T47D (cell line): Measurements from ENCODE around the gene CD2BP2.
"Not testable (repeated sequence)": the region's sequence is repeated elsewhere in the genome, so short reads cannot be mapped to it uniquely, and the experiment has no call there.

ENCODE experiments used
- DNase-seq, 2 experiments: peaks; one replicate each; pipeline versions ENCODE4 v3.0.0 to v3.0.0-alpha.2; 2011 to 2012; ENCODE audit warnings: low read depth in 1 of 2, low spot score in 1 of 2
- JUND ChIP-seq: IDR thresholded peaks from 2 replicates; pipeline ENCODE4 v1.6.1; 2012; ENCODE audit warnings: low read depth
- in situ Hi-C: cut with HindIII; loops from 2 replicates; pipeline ENCODE4 v1.10.0; 2016; ENCODE audit warnings: low sequenced_read_pairs, low pct_unique_long_range_greater_than_20kb

CD2BP2 gene

GRCh38 chr16:30352488-30353401 lies 2.4 kb downstream of the CD2BP2 start:
- no peak for TF ChIP-seq JUND
- in situ Hi-C loops: no loop called here
- no peak for DNase-seq

- TF ChIP-seq JUND: no peak
- in situ Hi-C loops: no loop called here
- no peak for DNase-seq
These were observed 3.3 kb downstream of the CD2BP2 start for GRCh38 chr16:30351586-30352419.

DNA sequence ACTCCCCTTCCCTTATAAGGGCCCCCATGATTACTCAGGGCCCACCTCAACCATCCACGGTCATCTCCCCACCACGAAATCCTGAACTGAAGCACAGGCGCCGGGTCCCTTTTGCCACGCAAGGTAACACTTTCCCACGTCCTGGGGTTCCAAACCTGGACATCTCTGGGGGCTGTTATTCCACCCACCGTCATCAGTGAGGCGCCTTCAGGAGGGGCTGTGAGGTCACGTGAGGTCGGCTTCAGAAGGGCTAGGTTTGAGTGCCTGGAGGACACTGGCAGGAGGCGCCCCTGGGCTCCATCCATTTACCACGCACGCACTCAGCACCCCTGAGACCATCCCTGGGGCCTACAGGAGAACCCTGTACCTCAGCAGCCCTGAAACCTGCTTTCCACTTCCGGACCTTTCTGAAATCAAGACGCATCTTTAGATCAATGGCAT lies 4.1 kb downstream of the CD2BP2 start:
- TF ChIP-seq JUND: no peak
- in situ Hi-C loops: no loop called here
- DNase-seq: no peak

GRCh38 chr16:30350134-30350871 lies 4.8 kb downstream of the CD2BP2 start:
- no peak for TF ChIP-seq JUND
- in situ Hi-C loops: no loop called here
- DNase-seq: no peak

GRCh38 chr16:30349675-30350074 lies 5.4 kb downstream of the CD2BP2 start:
- DNase-seq: no peak
- in situ Hi-C loops: no loop called here
- no peak for TF ChIP-seq JUND

DNA sequence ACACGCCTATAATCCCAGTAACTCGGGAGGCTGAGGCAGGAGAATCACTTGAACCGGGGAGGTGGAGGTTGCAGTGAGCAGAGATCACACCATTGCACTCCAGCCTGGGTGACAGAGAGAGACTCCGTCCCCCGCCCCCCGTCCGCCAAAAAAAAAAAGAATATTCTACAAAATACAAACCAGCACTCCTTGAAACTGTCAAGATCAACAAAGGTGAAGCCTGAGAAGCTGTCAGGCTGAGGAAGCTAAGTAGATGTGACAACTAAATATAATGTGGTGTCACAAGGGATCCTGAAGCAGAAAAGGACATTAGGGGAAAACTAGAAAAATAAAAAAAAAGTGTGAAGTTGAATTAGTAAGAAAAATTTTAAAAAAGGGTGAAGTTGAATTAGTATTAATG lies 6.2 kb downstream of the CD2BP2 start:
- no peak for DNase-seq
- in situ Hi-C loops: no loop called here
- TF ChIP-seq JUND: no peak

DNA sequence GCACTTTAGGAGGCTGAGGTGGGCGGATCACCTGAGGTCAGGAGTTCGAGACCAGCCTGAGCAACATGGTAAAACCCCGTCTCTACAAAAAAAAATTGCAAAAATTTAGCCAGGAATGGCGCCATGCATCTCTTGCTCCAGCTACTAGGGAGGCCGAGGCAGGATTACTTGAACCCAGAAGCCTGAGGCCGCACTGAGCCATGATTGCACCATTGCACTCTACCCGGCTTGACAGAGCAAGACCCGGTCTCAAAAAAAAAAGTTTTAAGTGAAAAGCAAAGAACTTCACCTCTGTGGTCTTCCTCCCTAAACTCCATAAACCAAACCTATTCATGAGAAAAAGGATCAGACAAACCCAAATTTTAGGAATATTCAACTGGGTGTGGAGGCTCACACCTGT lies 7.0 kb downstream of the CD2BP2 start:
- no peak for TF ChIP-seq JUND
- in situ Hi-C loops: no loop called here
- DNase-seq: no peak

DNA sequence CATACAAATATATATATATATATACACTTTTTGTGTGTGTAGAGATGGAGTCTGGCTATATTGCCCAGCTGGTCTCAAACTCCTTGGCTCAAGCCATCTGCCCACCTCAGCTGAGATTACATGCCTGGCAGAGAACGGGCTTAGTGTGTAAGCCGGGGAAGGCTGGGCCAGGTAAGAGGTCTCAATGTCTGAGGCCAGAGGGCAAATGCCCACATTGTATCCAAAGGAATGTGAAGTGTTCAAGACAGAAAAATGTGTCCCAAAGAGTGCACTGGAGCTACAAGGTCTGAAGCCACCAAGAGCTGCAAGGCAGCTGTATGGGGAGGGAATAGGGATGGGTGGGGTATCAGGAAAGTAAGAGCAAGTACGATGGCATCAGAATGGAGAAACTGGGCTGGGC lies 8.8 kb downstream of the CD2BP2 start:
- no peak for TF ChIP-seq JUND
- in situ Hi-C loops: no loop called here
- no peak for DNase-seq

GRCh38 chr16:30343491-30343820 lies 11.7 kb downstream of the CD2BP2 start:
- DNase-seq, in situ Hi-C loops: not testable (repeated sequence)

- no peak for DNase-seq
- no peak for TF ChIP-seq JUND
- in situ Hi-C loops: no loop called here
These were observed 12.2 kb downstream of the CD2BP2 start for GRCh38 chr16:30342751-30343490.

DNA sequence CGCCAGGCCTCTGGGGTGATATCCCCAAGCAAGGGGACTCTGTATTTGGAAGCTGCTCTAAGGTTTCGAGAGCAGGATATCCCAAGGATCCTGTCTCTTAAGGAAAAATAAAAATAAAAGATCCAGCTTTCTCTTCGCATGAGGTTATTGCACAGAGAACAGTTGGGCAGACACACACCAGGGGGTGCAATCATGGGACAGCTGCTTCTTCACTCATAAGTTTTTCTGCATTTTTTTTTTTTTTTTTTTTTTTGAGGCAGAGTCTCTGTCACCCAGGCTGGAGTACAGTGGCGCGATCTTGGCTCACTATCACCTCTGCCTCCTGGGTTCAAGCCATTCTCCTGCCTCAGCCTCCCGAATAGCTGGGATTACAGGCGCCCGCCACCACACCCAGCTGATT lies 13.1 kb downstream of the CD2BP2 start:
- DNase-seq, in situ Hi-C loops: not testable (repeated sequence)

DNA sequence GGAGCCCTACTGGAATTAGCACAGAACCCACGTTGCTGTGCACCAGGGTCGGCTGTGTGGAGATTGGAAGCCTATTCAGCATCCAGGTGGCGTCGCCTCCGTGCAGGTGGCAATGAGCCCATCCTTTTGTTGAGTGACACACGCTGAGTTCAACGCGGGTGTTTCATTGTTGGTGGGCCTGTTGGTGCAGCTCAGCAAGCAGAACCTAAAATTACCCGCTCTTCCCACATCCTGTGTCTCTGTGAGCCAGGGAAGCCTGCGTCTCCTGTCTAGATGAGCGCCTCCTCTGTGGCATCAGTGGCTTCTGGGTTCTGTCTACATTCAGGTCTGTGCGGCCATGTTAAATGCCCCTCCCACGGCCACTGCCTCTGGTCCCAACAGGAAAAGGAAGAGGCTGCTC lies 14.5 kb downstream of the CD2BP2 start:
- no peak for TF ChIP-seq JUND
- DNase-seq: no peak
- in situ Hi-C loops: no loop called here

GRCh38 chr16:30338715-30339114 lies 16.4 kb downstream of the CD2BP2 start:
- in situ Hi-C loops, DNase-seq: not testable (repeated sequence)

DNA sequence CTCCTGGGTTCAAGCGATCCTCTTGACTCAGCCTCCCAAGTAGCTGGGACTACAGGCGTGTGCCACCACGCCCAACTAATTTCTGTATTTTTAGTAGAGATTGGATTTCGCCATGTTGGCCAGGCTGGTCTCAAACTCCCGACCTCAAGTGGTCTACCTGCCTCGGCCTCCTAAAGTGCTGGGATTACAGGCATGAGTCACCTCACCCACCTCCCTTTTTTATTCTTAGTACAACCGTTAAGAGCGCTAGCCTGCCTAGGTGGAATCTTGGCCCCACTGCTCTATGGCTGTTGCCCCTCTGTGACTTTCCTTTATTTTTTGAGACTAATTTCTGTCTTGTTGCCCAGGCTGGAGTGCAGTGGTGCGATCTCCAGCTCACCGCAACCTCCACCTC lies 17.1 kb downstream of the CD2BP2 start:
- in situ Hi-C loops, DNase-seq: not testable (repeated sequence)
